Endothelial cell (in vitro differentiated cells): Measurements from ENCODE around the gene SMPD2. TPM values are rescaled to one million over a fixed set of nuclear protein-coding genes. Genes with fewer than 3 reads are reported as not detected.
A peak's percentile ranks its signal among the peaks of the same experiment; 100 is the strongest.

Experiments used
- DNase-seq: peaks from one replicate; pipeline ENCODE4 v3.0.0; 2021; ENCODE audit warnings: low spot score
- H3K27ac Mint-ChIP-seq: one replicate; pipeline ENCODE4 v1.8.0; 2021; ENCODE audit warnings: mixed read lengths, inconsistent platforms; ENCODE audit not compliant: unreplicated experiment
- H3K27me3 Mint-ChIP-seq: one replicate; pipeline ENCODE4 v1.8.0; 2021; ENCODE audit warnings: mild to moderate bottlenecking, moderate library complexity, mixed read lengths, inconsistent platforms; ENCODE audit not compliant: unreplicated experiment
- H3K36me3 Mint-ChIP-seq: one replicate; pipeline ENCODE4 v1.8.0; 2021; ENCODE audit warnings: mild to moderate bottlenecking, low read depth, mixed read lengths, inconsistent platforms; ENCODE audit not compliant: unreplicated experiment
- H3K4me1 Mint-ChIP-seq: one replicate; pipeline ENCODE4 v1.8.0; 2021; ENCODE audit warnings: mild to moderate bottlenecking, mixed read lengths, inconsistent platforms; ENCODE audit not compliant: unreplicated experiment
- H3K4me3 Mint-ChIP-seq: one replicate; pipeline ENCODE4 v1.8.0; 2021; ENCODE audit warnings: mild to moderate bottlenecking, mixed read lengths, inconsistent platforms; ENCODE audit not compliant: unreplicated experiment
- H3K9me3 Mint-ChIP-seq: one replicate; pipeline ENCODE4 v1.8.0; 2021; ENCODE audit warnings: mixed read lengths, inconsistent platforms; ENCODE audit not compliant: unreplicated experiment
- total RNA-seq: library from RNA; stranded (reverse); fragmentation: NEBNext Ultra II Directional; extraction: Animal tissue kit (Norgen Biotek cat#: 25700); gene quantifications from one replicate; pipeline ENCODE4 v1.2.1, GENCODE V29; 2021; ENCODE audit not compliant: unreplicated experiment
- TF ChIP-seq, protein P1 (sequence below): fragments of 200-600 bp; sonication (generic); IDR thresholded peaks from one replicate; pipeline ENCODE4 v1.5.0; 2021; ENCODE audit warnings: antibody characterized with exemption; ENCODE audit not compliant: unreplicated experiment

Gene SMPD2
- total RNA-seq, 1 donor from 2014 or later: 8.8 TPM

DNA sequence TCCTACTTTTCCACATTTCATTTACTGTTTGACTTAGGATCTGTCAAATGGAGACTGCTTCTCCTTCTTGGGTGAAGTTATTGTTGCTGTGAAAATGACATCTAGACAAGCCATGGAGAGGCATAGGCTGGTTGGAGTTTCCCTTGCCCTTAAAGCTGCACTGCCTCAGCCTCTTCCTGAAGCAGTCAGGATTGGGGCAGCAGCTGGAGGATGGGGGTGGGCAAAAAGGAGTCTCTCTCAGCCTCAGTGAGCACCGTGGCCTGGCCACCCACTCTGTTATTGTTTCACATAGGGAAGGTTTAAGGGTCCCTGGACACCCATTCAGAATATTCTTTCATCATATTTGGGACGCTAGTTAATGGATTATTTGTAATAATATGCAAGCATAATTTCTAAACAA, 50.2 kb downstream of the SMPD2 start:
- Mint-ChIP-seq H3K4me3 (no peak overlapping the region), H3K9me3 (no peaks in the 10 kb centered on the region), H3K36me3 (no peaks in the 10 kb centered on the region), H3K4me1 (peaks cover 6% of the 10 kb centered on the region), H3K27ac (peak overlapping the region; percentile 73), H3K27me3 (peaks cover 3% of the 10 kb centered on the region)
- DNase-seq: no peak
- TF ChIP-seq, protein P1, sequence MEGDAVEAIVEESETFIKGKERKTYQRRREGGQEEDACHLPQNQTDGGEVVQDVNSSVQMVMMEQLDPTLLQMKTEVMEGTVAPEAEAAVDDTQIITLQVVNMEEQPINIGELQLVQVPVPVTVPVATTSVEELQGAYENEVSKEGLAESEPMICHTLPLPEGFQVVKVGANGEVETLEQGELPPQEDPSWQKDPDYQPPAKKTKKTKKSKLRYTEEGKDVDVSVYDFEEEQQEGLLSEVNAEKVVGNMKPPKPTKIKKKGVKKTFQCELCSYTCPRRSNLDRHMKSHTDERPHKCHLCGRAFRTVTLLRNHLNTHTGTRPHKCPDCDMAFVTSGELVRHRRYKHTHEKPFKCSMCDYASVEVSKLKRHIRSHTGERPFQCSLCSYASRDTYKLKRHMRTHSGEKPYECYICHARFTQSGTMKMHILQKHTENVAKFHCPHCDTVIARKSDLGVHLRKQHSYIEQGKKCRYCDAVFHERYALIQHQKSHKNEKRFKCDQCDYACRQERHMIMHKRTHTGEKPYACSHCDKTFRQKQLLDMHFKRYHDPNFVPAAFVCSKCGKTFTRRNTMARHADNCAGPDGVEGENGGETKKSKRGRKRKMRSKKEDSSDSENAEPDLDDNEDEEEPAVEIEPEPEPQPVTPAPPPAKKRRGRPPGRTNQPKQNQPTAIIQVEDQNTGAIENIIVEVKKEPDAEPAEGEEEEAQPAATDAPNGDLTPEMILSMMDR: no peak

DNA sequence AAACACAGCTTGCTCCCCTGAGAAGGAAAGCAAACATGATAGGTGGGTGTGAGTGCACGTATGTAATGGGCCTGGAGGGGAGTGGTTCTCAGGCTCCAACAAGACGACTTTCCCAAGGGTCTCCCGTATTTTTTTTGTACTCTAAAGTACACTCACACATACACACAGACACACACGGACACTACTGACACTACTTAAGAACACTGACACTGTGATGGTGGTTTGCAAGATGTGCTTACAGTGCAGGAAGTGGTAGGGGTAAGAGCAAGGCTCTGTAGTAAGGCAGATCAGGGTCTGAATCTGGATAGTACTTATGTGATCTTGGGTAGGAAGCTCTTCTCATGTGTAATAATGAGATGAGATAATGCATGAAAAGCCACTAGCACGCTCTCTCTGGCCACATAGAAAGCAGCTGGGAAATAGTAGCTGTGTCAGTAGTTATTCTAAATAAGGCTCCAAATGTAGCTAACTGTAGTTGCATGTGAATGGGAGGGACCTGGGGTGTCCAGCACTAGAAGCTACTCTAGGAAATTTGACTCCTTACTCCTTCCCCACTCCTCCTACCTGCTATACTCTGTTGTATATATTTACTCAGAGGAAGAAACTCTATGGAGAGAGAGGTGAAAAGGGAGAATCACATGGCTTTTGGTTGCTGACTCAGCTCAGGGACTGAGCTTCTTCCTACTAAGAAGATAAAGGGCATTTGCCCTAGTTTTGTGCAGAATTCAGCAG, 50.8 kb downstream of the SMPD2 start:
- Mint-ChIP-seq H3K27ac (no peak overlapping the region), H3K9me3 (no peaks in the 10 kb centered on the region), H3K4me3 (no peak overlapping the region), H3K36me3 (no peaks in the 10 kb centered on the region), H3K4me1 (peaks cover 6% of the 10 kb centered on the region), H3K27me3 (peaks cover 4% of the 10 kb centered on the region)
- TF ChIP-seq, protein P1: no peak
- no peak for DNase-seq

Other genes starting within 250 kb of the SMPD2 start
- 220 TPM for gene CD164, start 58.3 kb upstream of the SMPD2 start, total RNA-seq
- gene PPIL6, start 96 bp upstream of the SMPD2 start, total RNA-seq: 0.95 TPM
- gene MICAL1, start 15.0 kb downstream of the SMPD2 start, total RNA-seq: 19.9 TPM
- gene ZBTB24, start 42.5 kb downstream of the SMPD2 start, total RNA-seq: 5.1 TPM